ENCODE measurements around the gene TSBP1. TPM values are rescaled to one million over a fixed set of nuclear protein-coding genes. Genes with fewer than 3 reads are reported as not detected.
"Not testable (repeated sequence)": the region's sequence is repeated elsewhere in the genome, so short reads cannot be mapped to it uniquely, and the experiment has no call there.

Gene TSBP1
- polyA plus RNA-seq, 1 donor from 2014 or later = not detected

GRCh38 chr6:32298632-32299336, 72.9 kb downstream of the TSBP1 start:
- Histone ChIP-seq H3K27ac (ENCODE audit: low read length) (no peak overlapping the region), H3F3A (ENCODE audit: insufficient read depth, low read length, poor library complexity, severe bottlenecking) (no peaks in the 10 kb centered on the region), H3K79me2 (replicated peaks; ENCODE audit: insufficient read depth, low read length) (no peaks in the 10 kb centered on the region), H3K27me3 (ENCODE audit: insufficient read depth, low read depth, low read length) (no peaks in the 10 kb centered on the region), H3K4me2 (ENCODE audit: low read length) (no peak overlapping the region), H4K20me1 (ENCODE audit: insufficient read depth) (no peaks in the 10 kb centered on the region), H3K9ac (ENCODE audit: low read length) (no peak overlapping the region), H3K36me3 (ENCODE audit: insufficient read depth, low read length) (no peaks in the 10 kb centered on the region), H3K9me2 (ENCODE audit: insufficient read depth, low read length) (no peaks in the 10 kb centered on the region), H3K9me3 (ENCODE audit: low read length) (no peaks in the 10 kb centered on the region), H3K4me3 (ENCODE audit: low read length) (no peak overlapping the region), H2AFZ (ENCODE audit: low read depth, low read length) (no peak overlapping the region)
- no peak for TF ChIP-seq SMC3 (conservative IDR thresholded peaks at IDR 0.05; ENCODE audit: poor library complexity)
- no peak for TF ChIP-seq CTCF (IDR thresholded peaks at IDR 0.05; ENCODE audit: poor library complexity, severe bottlenecking)
- TF ChIP-seq MXI1 (conservative IDR thresholded peaks at IDR 0.05; ENCODE audit: poor library complexity, severe bottlenecking) = no peak
- TF ChIP-seq POLR2AphosphoS5 (IDR thresholded peaks at IDR 0.05) = no peak
- TF ChIP-seq EP300 (conservative IDR thresholded peaks at IDR 0.05; ENCODE audit: poor library complexity, severe bottlenecking) = no peak
- no peak for TF ChIP-seq RAD21 (conservative IDR thresholded peaks at IDR 0.05)
- no peak for TF ChIP-seq EZH2 (IDR thresholded peaks at IDR 0.05; ENCODE audit: borderline replicate concordance, insufficient read depth, low read length, poor library complexity, severe bottlenecking)
- TF ChIP-seq REST (IDR thresholded peaks at IDR 0.05; ENCODE audit: borderline replicate concordance) = no peak
- TF ChIP-seq TAF1 (IDR thresholded peaks at IDR 0.05; ENCODE audit: low read depth) = no peak

GRCh38 chr6:32294980-32295379, 76.7 kb downstream of the TSBP1 start:
- H3K79me2 ChIP-seq (replicated peaks; ENCODE audit: insufficient read depth, low read length); H3K27me3 ChIP-seq (ENCODE audit: insufficient read depth, low read depth, low read length); H4K20me1 ChIP-seq (ENCODE audit: insufficient read depth); H3K4me3 ChIP-seq (ENCODE audit: low read length); H3K9me3 ChIP-seq (ENCODE audit: low read length); H3K9ac ChIP-seq (ENCODE audit: low read length); H3K36me3 ChIP-seq (ENCODE audit: insufficient read depth, low read length); H2AFZ ChIP-seq (ENCODE audit: low read depth, low read length); H3K9me2 ChIP-seq (ENCODE audit: insufficient read depth, low read length); H3K4me2 ChIP-seq (ENCODE audit: low read length); H3F3A ChIP-seq (ENCODE audit: insufficient read depth, low read length, poor library complexity, severe bottlenecking); H3K27ac ChIP-seq (ENCODE audit: low read length): not testable (repeated sequence)
